SHP77 treated with DMSO at 0.1 percent for 48 hours (cell line): Measurements from ENCODE around the gene SCRN2.
A peak's percentile ranks its signal among the peaks of the same experiment; 100 is the strongest.

Experiments
- DNase-seq: peaks from one replicate; lab custom pipeline; 2025; lab: John Stamatoyannopoulos, UW

The SCRN2 gene

GRCh38 chr17:47840742-47841487, at the start of gene SCRN2:
Gene SCRN2 (minus strand): TSS chr17:47841273. CDS start chr17:47840843, 430 bp downstream.
- peak; percentile 87 for DNase-seq

DNA sequence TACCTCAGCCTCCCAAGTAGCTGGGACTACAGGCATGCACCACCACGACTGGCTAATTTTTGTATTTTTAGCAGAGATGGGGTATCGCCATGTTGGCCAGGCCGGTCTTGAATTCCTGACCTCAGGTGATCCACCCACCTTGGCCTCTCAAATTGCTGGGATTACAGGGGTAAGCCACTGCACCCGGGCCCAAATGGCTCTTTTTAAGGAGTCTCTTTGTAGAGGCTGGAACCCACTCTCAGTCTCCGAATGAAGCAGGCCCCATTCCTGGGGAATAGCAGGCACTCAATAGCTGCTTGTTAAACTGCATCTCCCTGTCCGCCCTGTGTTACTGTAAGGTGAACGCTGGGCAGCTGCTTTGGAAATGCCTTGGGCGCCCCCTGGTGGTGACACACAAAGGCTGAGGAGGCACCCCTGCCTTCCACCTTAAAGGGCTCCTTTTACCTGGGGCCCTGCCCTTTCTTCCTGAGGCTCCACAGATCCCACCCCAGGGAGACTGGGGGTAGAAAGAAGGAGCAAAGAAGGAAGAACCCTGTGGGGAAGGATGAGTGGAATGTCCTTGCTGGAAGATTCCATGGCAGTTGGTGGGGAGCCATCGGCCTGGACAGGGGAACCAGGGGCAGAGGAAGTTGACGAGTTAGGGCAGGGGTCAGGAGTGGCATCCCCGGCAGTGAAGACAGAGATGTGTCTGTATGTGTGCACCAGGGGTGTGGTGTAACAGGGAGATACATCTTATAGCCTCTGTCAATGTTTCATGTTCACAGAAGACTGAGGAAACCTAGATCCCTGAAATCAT, 48.9 kb upstream of the SCRN2 start:
- peak; percentile 61 for DNase-seq

DNA sequence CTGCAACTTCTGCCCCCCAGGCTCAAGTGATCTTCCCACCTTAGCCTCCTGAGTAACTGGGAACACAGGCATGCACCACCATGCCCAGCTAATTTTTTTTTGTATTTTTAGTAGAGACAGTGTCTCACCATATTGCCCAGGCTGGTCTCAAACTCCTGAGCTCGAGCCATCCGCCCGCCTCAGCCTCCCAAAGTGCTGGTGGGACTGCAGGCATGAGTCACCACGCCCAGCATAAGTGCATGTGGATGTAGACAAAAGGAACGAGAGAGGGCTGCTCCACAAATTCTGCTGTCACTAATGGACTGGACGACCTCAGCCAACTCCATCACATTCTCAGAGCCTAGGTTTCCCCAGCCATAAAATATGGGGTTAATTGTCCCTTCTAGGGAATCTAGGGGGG, 47.2 kb upstream of the SCRN2 start:
- DNase-seq = no peak

- no peak for DNase-seq
Observed at GRCh38 chr17:47884905-47885730, 44.0 kb upstream of the SCRN2 start.

DNA sequence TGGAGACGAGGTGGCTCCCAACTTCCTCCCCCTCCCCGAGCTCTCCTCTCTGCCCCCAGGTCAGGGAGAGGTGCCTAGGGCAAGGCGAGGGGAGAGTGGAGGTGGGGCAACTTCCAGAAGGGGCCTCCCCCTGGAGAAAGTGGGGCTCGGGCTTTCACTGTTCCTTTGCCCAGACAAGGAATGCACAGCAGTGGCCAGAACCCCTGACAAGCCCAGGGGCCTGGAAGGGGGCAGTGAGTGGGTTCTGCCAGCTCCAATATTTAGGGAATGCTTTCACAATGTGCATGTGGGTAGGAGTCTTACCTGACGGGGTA, 43.3 kb upstream of the SCRN2 start:
- no peak for DNase-seq

DNA sequence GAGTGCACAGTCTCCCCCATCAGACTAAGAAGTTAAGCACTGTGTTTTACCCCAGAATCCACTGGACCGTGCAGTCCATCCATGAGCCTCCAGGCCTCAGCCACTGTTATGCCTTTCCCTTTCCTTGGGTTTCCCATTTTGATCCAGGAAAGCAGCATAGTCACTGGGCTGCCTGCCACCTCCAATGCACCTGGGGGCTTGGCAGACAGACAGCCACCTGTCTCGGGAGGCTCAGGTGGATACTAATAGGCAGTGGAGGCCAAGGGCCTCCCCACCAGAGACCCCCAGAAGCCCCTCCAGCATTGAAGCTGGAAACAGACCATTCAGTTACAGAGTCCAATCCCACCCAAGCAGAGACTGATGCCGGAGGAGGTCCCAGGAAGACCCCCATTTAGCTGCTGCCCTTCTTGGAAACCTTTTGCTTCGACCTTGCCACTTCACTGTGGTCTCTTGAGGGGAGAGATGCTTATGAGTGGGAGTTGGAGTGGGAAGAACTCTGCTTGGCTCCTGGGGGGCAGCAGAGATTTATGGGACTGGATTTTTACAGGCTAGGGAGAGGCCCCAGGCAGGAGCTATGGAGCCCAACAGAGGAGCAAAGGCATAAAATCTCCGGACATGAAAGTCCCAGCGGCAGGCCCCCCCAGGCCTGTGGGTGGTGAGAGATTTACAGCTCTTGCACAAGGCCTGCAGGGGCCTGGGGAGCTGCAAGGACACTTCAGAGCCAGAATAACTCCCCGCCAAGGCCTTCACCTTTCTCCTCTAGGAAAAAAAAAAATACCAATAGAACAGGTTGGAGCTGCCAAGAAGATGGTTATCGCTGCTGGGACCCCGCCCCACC, 42.7 kb upstream of the SCRN2 start:
- DNase-seq = no peak

- DNase-seq = no peak
Observed at GRCh38 chr17:47882695-47883588, 41.9 kb upstream of the SCRN2 start.

DNA sequence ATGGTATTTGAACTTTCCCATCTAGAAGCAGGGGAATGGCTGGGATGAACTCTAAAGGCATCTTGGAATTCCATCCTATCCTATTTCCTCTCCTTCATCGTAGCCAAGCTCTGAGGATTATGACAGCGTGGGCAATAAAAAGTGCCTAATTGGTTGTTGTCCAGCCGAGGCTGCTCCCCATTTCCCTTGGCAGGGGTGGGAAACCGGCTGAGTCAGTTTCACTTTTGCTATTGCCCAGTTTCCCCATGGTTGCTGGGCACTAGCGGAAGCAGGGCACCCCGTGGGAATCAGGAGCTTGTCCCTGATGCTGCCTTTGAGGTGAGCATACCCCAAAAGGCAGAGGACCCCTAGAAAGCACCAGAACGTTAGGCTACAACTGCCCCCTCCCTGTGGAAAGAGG, 41.2 kb upstream of the SCRN2 start:
- DNase-seq = no peak

DNA sequence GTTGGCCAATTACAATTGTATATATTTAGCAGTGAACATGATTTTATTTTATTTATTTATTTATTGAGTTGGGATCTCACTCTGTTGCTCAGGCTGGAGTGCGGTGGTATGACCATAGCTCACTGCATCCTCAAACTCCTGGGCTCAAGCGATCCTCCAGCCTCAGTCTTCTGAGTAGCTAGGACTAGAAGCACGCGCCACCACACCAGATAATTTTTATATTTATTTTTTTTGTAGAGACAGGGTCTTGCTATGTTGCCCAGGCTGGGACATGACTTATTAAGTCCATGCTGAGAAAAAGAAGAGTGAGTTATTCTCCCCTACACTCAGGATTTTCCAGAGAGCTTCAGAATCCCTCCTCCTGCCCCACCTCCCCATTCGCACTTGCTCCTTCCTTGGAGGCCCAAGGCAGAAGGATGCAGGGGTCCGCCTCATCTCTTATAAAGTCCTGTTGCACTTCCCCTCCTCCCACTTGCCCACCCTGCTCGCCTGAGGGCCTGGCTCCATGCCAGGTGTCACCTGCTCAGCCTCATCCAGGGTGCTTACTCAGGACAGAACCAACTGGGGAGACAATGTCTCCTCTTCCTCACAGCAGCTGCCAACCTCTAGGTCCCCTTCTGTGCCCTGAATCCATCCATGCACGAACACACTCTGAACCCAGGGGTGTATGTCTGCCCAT, 38.8 kb upstream of the SCRN2 start:
- DNase-seq = no peak

DNA sequence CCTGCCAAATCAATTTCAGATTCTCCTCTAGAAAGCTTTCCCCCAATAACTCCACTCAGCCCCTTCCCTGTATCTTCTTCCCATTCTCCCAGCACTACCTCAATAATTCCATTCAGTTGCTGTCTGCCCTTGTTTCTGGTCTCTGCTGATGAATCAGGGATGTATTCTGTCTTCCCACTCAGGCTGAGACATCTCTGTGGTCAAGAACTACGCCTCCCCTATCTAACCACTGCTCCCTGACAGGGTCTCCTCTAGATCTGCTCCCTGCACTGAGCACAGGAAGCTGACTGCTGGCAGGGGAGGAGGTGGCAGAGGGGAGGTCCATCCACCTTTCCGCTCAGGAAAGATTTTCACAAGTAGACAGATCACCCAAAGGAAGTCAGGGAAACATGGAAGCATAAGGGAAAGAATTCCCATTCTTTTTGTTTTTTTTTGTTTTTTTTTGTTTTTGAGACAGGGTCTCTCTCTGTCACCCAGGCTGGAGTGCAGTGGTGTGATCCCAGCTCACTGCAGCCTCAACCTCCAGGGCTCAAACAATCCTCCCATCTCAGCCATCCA, 38.0 kb upstream of the SCRN2 start:
- no peak for DNase-seq

- DNase-seq = no peak
Observed at GRCh38 chr17:47878203-47879027, 37.3 kb upstream of the SCRN2 start.

DNA sequence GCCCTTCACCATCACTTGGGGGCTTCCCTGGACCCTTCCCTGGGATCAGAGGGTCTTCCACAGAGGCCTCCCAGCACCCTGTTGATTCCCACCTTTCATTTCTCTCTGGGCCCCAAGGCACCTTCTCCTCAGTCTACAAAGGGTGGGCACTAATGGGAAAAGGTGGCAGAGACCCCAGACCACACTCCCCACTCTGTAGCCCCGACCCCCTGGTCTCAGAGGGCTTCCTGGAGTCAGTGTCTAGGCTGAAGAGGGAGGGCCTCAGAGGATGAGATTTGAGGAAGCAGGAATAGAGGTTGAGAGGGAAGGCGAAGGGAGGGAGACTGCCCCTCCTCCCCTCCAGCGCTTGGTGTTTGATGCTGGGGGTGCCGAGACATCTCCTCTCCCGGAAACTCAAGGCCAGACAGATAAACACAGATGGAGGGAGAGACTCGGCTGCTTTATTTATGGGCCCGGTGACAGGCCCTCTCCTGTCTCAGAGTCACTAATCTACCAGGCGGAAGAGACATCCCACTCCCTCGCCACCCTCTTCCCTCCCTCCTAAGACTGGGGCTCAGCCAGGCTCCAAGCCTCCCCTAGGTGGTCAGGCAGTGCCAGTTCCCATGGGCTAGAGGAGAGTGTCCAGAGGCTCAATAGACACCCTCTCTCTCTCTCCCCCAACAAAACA, 36.4 kb upstream of the SCRN2 start:
- no peak for DNase-seq

GRCh38 chr17:47875011-47875985, 34.2 kb upstream of the SCRN2 start:
- no peak for DNase-seq

- no peak for DNase-seq
Observed at GRCh38 chr17:47873200-47874090, 32.4 kb upstream of the SCRN2 start.

DNA sequence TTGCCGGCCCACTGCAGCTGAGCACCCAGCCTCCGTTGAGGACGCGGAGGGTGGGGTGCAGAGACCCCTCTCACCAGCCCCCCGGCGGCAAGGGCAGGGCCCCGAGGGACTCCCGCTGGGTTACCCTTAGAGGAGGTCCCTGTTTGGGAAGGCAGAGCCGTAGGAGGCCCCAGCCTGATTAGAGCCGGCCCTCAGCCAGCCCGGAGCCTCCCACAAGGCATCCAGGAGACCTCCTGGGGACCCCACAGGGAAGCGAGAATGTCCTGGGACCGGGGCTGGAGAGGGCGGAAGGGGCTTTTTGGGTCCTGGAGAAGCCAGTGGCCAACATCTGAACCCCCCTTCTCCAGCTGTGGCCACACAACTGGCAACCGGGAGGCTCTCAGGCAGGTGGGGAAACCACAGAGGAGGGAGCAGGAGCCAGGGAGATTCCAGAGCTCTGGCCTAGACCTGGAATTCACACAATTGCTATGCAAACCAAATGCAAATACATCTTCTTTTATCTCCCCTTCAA, 31.6 kb upstream of the SCRN2 start:
- DNase-seq = no peak
